Activated CD4-positive, alpha-beta T cell treated with anti-CD3 and anti-CD28 coated beads, Interleukin-2, amount 10 ng/mL, durations not matched to agents 7 days and 5 days (primary cell): ENCODE measurements around the gene RREB1. TPM values are rescaled to one million over a fixed set of nuclear protein-coding genes. Genes with fewer than 3 reads are reported as not detected.
"Not testable (repeated sequence)": the region's sequence is repeated elsewhere in the genome, so short reads cannot be mapped to it uniquely, and the experiment has no call there.

Source experiments
- CTCF ChIA-PET: fragments of 350-600 bp; sonication (Branson Sonifier 250); formaldehyde crosslinking; loops from one replicate; lab custom pipeline; 2021; ENCODE audit warnings: antibody characterized with exemption; lab: Charles Lee
- POLR2A ChIA-PET: fragments of 350-600 bp; sonication (Branson Sonifier 250); formaldehyde crosslinking; loops from one replicate; lab custom pipeline; 2021; ENCODE audit warnings: antibody characterized with exemption; lab: Charles Lee
- DNase-seq: peaks from one replicate; pipeline ENCODE4 v3.0.0-alpha.2; 2020
- H3K27ac Mint-ChIP-seq: one replicate; pipeline ENCODE4 v1.8.0; 2021; ENCODE audit warnings: mild to moderate bottlenecking, moderate library complexity, mixed read lengths
- H3K27me3 Mint-ChIP-seq: one replicate; pipeline ENCODE4 v1.8.0; 2021; ENCODE audit warnings: mixed read lengths
- H3K36me3 Mint-ChIP-seq: one replicate; pipeline ENCODE4 v1.8.0; 2021; ENCODE audit warnings: low read depth, mixed read lengths
- H3K4me1 Mint-ChIP-seq: one replicate; pipeline ENCODE4 v1.8.0; 2021; ENCODE audit warnings: mixed read lengths
- H3K4me3 Mint-ChIP-seq: one replicate; pipeline ENCODE4 v1.8.0; 2021; ENCODE audit warnings: mild to moderate bottlenecking, moderate library complexity, mixed read lengths
- H3K9me3 Mint-ChIP-seq: one replicate; pipeline ENCODE4 v1.8.0; 2021; ENCODE audit warnings: mixed read lengths
- total RNA-seq, 2 experiments: library from RNA; stranded (reverse); gene quantifications; one replicate each; pipeline ENCODE4 v1.2.3, GENCODE V29; 2021

RREB1 gene
- total RNA-seq, 2 experiments from 2014 or later, result 27.2 to 30.1 TPM

DNA sequence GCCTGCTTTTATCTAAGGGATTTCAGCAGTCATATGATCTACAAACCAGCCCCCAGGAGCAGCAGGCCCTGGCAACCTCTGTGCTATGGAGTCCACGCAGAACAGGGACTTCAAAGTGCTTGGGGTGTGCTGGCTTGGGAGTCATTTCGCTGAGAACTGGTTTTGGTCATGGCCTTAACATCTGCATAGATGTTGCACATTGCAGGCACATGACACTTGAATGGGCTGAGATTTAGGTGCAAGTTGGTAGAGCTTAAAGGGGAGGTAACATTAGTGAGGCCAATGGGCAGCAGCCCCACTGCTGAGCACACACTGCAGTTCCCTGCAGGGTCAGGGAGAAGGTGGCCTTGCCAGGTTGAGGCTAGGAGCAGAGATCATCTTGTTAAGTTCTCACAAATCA is 43.6 kb downstream of the RREB1 start:
- DNase-seq, result no peak
- Mint-ChIP-seq H3K36me3 (peaks cover 10% of the 10 kb centered on the region), H3K4me1 (peaks cover 67% of the 10 kb centered on the region), H3K27ac (no peak overlapping the region), H3K9me3 (no peaks in the 10 kb centered on the region), H3K4me3 (no peak overlapping the region), H3K27me3 (no peaks in the 10 kb centered on the region)
- ChIA-PET CTCF (interaction anchor here (1.2 to 1.3 kb wide), 2 partner anchors 9 to 11 kb away, joined by 3 to 4 read pairs; no protein-coding TSS in a partner anchor), POLR2A (no interaction called here)

DNA sequence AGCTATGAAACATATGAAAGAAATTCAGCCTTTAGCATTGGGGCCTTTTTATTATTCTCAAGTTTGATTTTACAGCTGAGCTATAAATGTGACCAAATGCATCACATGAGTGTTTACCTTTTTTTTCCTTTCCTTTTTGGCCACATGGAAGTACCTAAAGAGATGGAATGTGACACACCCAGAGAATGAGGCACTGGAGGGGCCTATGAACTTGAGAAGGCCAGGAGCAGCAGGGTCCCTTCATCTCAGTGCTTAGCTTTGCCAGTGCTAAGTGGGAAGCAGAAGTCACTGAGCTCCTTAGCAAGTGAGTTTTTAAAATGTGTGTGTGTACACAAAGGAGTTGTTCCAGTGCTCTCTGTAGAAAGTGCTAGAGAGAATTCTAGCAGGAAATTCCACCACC is 44.7 kb downstream of the RREB1 start:
- ChIA-PET CTCF (interaction anchor here (0.8 to 2.1 kb wide), 3 partner anchors 10 to 15 kb away, joined by 3 to 10 read pairs (median 4); no protein-coding TSS in a partner anchor), POLR2A (no interaction called here)
- no peak overlapping the region for H3K27ac Mint-ChIP-seq
- DNase-seq, result no peak
- no peaks in the 10 kb centered on the region for H3K9me3 Mint-ChIP-seq
- H3K36me3 Mint-ChIP-seq, result peaks cover 10% of the 10 kb centered on the region
- H3K4me3 Mint-ChIP-seq, result no peak overlapping the region
- peaks cover 58% of the 10 kb centered on the region for H3K4me1 Mint-ChIP-seq
- no peaks in the 10 kb centered on the region for H3K27me3 Mint-ChIP-seq

DNA sequence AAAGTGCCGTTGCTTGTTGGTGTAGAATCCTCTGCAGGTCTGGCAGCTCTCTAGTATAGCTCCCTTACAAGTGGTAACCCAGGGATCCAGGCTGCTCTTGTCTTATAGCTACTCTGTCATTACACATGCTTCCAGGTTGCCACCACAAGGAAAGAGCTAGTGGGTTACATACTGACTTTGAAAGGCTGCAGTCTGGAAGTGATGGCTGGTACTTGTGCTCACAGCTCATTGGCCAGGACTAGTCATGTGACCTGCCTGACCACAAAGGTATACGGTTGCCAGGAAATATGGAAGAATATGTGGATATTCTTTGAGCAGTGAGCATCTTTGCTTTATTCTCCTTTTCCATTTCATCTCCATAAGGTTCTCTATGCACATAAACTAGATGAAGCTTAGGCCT is 46.0 kb downstream of the RREB1 start:
- Mint-ChIP-seq H3K36me3 (peaks cover 12% of the 10 kb centered on the region), H3K4me1 (peaks cover 64% of the 10 kb centered on the region), H3K27me3 (no peaks in the 10 kb centered on the region), H3K9me3 (no peaks in the 10 kb centered on the region), H3K4me3 (no peak overlapping the region), H3K27ac (no peak overlapping the region)
- ChIA-PET CTCF (interaction anchor here (0.7 to 2.1 kb wide), 7 partner anchors 10 to 477 kb away, joined by 3 to 10 read pairs (median 4); no protein-coding TSS in a partner anchor), POLR2A (interaction anchor here (0.9 kb wide), 1 partner anchor 11 kb away, joined by 3 read pairs; no protein-coding TSS in a partner anchor)
- no peak for DNase-seq

DNA sequence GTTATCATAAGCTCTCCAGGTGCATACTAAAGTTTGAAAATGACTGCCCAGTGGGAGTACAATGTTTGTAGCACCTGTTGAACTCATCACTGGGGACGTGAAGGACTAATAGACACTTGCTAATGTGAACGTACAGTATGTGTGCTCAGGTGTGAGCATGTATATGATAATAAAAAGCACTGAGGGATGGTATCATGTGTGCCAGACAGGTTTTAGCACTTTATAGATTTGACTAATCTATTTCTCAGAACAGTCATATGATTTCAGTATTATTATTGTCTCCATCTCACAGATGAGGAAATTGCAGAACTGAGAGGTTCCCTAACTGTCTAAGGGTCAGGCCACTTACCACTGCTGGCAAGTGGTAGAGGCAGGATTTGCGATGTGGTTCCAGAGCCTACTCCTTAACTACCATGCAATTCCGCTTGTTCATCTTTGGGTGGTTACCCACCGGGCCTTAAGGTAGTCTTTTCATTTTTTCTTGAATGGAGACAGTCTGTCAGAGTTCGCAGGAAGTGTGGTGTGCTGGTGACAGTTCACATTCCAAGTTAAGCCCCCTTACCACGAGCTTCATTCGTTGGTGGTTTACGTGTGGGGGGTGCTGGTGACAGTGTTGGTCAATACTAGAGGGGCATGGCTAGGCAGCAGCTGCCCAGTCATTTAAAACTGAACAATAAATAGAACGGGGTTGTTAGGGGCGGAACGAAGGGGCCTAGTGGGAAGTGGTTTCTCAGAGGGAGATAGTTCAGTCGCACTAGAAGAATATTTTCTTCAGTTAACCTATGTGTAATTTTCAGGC is 46.8 kb downstream of the RREB1 start:
- no peaks in the 10 kb centered on the region for H3K9me3 Mint-ChIP-seq
- ChIA-PET POLR2A (no interaction called here), CTCF (interaction anchor here (0.6 to 2.1 kb wide), 7 partner anchors 9 to 1304 kb away, joined by 3 to 10 read pairs (median 4); no protein-coding TSS in a partner anchor)
- H3K36me3 Mint-ChIP-seq, result peaks cover 12% of the 10 kb centered on the region
- H3K4me1 Mint-ChIP-seq, result peaks cover 65% of the 10 kb centered on the region
- H3K27me3 Mint-ChIP-seq, result no peaks in the 10 kb centered on the region
- DNase-seq, result no peak
- peak overlapping the region; percentile 62 for H3K27ac Mint-ChIP-seq
- no peak overlapping the region for H3K4me3 Mint-ChIP-seq

DNA sequence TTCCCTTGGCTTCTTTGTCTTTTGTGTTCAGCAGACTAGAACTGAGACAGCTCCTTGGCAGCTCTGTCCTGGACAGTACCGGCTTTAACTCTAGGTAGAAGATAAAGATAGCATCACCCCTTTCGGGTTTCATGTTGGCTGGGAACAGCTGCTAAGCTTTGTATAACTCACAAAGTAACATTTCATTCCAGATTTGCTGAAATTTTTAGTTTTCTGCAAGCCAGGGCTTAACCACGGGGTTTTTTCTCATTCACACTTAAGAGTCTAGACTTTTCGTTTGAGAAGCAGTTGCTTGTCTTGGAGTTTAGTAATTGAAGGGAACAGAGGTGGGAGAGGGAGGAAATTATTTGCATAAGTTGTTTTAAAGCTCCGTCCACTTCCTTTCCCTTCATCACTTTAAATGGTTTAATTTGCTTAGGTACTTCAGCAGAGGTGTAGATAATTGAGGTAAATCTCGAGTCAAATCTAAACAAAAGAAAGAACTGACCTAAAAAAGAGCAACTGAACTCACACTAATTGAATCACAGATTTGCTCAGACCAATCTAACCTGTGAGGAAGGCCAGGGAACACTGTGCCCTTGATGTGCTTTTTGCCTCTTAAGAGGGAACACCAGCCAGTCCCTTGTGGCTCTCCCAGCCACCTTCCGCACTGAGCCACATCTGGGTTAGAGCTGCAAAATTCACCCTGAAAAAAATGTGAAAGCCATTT is 48.3 kb downstream of the RREB1 start:
- no peaks in the 10 kb centered on the region for H3K9me3 Mint-ChIP-seq
- no peak for DNase-seq
- peak overlapping the region; percentile 54 for H3K27ac Mint-ChIP-seq
- H3K4me3 Mint-ChIP-seq, result no peak overlapping the region
- CTCF ChIA-PET, result interaction anchor here (0.6 to 2.3 kb wide), 3 partner anchors 11 to 327 kb away, joined by 3 to 5 read pairs (median 4); no protein-coding TSS in a partner anchor
- POLR2A ChIA-PET, result no interaction called here
- H3K36me3 Mint-ChIP-seq, result peaks cover 12% of the 10 kb centered on the region
- no peaks in the 10 kb centered on the region for H3K27me3 Mint-ChIP-seq
- peaks cover 62% of the 10 kb centered on the region for H3K4me1 Mint-ChIP-seq

DNA sequence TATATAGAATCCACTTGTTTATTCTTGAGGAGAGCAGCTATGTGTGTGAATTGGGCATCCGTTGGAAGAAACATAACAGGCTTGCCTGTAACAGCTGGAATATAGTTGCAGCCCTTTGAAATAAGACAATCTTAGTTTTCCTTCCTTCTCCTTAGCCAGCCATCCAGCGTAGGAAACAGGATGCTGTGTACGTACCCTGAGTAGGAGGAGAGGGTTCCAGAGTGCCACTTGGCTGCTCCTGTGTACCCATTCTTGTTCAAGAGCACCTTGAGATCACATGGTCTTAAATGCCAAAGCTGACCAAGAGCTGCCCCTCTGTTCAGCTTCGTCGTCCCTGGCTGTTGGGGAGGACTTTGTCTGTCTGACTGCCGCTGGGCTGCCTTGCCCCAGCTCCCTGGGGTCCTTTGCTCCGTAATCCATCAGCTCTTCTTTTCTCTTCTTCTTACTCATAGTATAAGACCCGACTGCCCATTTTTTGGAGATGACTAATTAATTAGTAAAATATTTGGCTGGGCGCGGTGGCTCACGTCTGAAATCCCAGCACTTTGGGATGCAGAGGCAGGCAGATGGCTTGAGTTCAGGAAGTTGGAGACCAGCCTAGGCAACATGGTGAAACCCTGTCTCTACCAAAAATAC is 49.0 kb downstream of the RREB1 start:
- no peaks in the 10 kb centered on the region for H3K9me3 Mint-ChIP-seq
- H3K27ac Mint-ChIP-seq, result no peak overlapping the region

DNA sequence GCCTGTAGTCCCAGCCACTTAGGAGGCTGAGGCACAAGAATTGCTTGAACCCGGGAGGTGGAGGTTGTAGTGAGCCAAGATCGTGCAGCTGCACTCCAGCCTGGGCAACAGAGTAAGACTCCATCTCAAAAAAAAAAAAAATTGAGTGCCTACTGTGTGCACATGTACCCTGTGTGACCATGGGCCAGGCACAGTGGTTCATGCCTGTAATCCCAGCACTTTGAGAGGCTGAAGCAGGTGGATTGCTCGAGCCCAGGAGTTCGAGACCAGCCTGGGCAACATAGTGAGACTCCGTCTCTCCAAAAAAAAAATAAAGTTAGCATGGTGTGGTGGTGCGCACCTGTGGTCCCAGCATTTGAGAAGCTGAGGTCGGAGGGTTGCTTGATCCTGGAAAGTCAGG is 49.5 kb downstream of the RREB1 start:
- CTCF ChIA-PET, result interaction anchor here (2.3 kb wide), 1 partner anchor 12 kb away, joined by 5 read pairs; no protein-coding TSS in a partner anchor
- H3K27me3 Mint-ChIP-seq, H3K4me3 Mint-ChIP-seq, H3K9me3 Mint-ChIP-seq, H3K27ac Mint-ChIP-seq, POLR2A ChIA-PET, DNase-seq: not testable (repeated sequence)
- peaks cover 12% of the 10 kb centered on the region for H3K36me3 Mint-ChIP-seq
- peaks cover 55% of the 10 kb centered on the region for H3K4me1 Mint-ChIP-seq

More for the DNA sequence above, 49.0 kb downstream of the RREB1 start:
- Mint-ChIP-seq H3K4me1 (peaks cover 59% of the 10 kb centered on the region), H3K4me3 (no peak overlapping the region), H3K27me3 (no peaks in the 10 kb centered on the region), H3K36me3 (peaks cover 12% of the 10 kb centered on the region)
- no peak for DNase-seq
- ChIA-PET CTCF (interaction anchor here (0.9 to 2.3 kb wide), 2 partner anchors 12 to 19 kb away, joined by 3 to 5 read pairs; no protein-coding TSS in a partner anchor), POLR2A (no interaction called here)

DNA sequence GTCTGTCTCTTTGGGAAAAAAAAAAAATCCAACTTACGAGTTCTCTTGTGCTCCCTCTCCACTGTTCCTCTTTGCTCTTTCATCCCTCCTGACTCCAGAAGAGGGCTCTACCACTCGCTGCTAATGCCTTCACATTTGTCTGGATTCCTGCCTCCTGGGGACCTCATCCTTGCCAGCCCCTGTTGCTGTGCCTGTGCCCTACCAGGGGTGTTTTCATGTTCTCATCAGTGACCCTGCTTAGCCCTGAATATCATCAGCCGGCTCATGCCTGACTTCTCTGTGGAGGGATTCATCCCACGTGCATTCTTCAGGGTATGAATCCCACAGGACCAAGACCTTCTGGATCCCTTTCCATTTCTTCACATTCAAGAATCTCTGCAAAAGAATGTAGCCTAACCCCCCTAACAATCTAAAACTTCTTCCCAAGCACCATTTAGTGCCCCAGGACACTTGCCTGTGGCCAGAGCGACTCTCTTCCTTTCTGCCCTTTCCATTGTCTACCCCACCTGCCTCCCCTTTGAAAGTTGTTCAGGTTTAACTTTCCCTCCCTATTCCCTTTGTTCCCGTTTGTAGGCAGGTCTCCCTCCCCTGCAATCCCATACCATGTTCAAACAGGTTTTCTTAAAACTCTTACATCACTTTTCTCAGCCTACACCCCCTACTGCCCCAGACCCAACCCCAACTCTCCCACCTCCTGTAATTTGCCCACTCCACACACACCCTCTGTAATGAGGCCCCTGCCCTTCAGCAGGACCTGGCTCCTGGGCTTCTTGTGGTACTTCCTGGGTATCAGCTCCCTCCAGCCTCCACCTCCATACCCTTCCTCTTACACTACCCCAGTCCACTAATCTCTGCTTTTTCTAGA is 50.2 kb downstream of the RREB1 start:
- no peaks in the 10 kb centered on the region for H3K27me3 Mint-ChIP-seq
- POLR2A ChIA-PET, result no interaction called here
- H3K9me3 Mint-ChIP-seq, result no peaks in the 10 kb centered on the region
- H3K27ac Mint-ChIP-seq, result no peak overlapping the region
- H3K4me3 Mint-ChIP-seq, result no peak overlapping the region
- DNase-seq, result no peak
- H3K36me3 Mint-ChIP-seq, result peaks cover 8% of the 10 kb centered on the region
- H3K4me1 Mint-ChIP-seq, result peaks cover 50% of the 10 kb centered on the region
- CTCF ChIA-PET, result interaction anchor here (0.7 kb wide), 1 partner anchor 200 kb away, joined by 4 read pairs; no protein-coding TSS in a partner anchor

DNA sequence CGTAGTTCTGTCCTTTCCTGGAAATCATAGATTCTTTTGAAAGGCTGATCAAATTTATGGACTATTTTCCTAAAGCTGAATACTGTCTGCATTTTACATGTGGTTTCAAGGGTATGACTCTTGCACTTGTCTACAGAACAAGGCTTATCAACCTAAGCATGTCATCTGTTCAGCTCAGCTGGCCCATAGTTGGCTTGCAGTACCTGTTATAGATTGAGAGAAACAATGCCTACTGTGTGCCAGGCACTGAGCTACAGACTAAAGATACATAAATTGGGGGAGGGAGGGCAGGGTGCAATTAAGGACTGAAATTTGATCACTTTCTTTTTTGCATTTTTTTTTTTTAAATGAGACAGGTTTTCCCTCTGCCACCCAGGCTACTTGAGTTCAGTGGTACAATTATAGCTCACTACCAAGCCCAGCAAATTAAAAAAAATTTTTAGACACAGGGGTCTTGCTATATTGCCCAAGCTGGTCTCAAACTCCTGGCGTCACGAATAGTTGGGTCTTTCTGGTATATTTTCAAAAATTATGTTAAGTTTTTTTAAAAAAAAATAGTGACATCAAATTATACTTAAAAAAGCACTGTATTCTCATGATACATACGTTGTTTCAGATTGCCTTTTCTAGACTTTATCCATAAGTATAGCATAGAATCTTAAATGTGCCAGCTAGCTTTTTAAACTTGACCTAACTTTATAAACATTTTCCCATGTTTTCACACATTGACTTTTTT is 52.2 kb downstream of the RREB1 start:
- no peak for DNase-seq
- Mint-ChIP-seq H3K36me3 (peaks cover 10% of the 10 kb centered on the region), H3K4me3 (no peak overlapping the region), H3K27ac (no peak overlapping the region), H3K9me3 (no peaks in the 10 kb centered on the region), H3K27me3 (no peaks in the 10 kb centered on the region), H3K4me1 (peaks cover 40% of the 10 kb centered on the region)
- POLR2A ChIA-PET, result interaction anchor here (0.6 kb wide), 1 partner anchor 72 kb away, joined by 10 read pairs; no protein-coding TSS in a partner anchor
- CTCF ChIA-PET, result interaction anchor here (0.6 to 0.8 kb wide), 3 partner anchors 24 to 477 kb away, joined by 3 to 4 read pairs (median 3); no protein-coding TSS in a partner anchor

DNA sequence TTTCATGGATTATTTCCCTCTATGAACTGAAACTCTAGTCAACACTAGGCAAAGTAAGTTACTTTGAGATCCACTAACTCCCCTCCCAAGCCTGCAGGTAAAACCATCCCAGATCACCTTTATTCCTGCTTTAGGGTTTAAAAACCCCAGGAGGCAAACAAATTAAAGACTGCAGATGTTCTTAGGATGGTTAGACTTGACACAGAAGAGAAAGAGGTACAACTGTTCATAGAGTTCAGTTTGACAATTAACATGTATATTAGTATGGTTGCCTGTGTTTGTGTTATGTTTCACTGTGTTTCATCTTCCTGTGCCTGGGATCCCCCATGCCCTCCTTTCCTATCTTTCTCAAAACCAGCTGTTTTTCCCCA is 53.5 kb downstream of the RREB1 start:
- CTCF ChIA-PET, result interaction anchor here (1.3 kb wide), 1 partner anchor 30 kb away, joined by 3 read pairs; no protein-coding TSS in a partner anchor
- Mint-ChIP-seq H3K27me3 (no peaks in the 10 kb centered on the region), H3K4me1 (peaks cover 34% of the 10 kb centered on the region), H3K27ac (no peak overlapping the region), H3K36me3 (peaks cover 11% of the 10 kb centered on the region), H3K4me3 (no peak overlapping the region), H3K9me3 (no peaks in the 10 kb centered on the region)
- no peak for DNase-seq
- POLR2A ChIA-PET, result no interaction called here

DNA sequence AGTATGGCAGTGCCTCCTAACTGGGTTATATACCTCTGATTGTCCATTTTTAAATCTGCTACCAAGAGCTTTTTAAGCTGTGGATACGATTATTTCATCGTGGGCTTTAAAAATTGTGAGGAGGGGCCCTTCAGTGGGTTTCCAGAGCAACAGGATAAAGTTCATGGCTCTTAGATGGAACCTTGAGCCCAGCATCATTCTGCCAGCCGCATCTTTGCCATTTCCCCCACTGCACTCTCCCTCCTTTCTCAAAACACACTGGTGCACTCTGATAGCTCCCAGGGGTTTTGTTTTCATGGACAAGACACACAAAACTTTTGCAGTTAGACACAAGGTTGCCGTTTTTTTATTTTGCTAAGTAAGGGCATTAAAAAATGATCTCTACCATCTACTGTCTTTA is 54.1 kb downstream of the RREB1 start:
- Mint-ChIP-seq H3K27ac (no peak overlapping the region), H3K27me3 (no peaks in the 10 kb centered on the region), H3K36me3 (peaks cover 11% of the 10 kb centered on the region), H3K4me1 (peaks cover 32% of the 10 kb centered on the region), H3K4me3 (no peak overlapping the region), H3K9me3 (no peaks in the 10 kb centered on the region)
- DNase-seq, result no peak
- CTCF ChIA-PET, result interaction anchor here (1.3 kb wide), 1 partner anchor 30 kb away, joined by 3 read pairs; no protein-coding TSS in a partner anchor
- POLR2A ChIA-PET, result no interaction called here
